K562 (cell line): ENCODE results near the gene IGSF3. TPM values are rescaled to one million over a fixed set of nuclear protein-coding genes. Genes with fewer than 3 reads are reported as not detected.

Source experiments
- ARNT ChIP-seq, 2 experiments: fragments of 450-650 bp; IDR thresholded peaks; 2 replicates each; pipeline ENCODE4 v1.6.1; 2016; ENCODE audit warnings: mild to moderate bottlenecking in 1 of 2
- ATF4 ChIP-seq: fragments of 450-650 bp; formaldehyde crosslinking; IDR thresholded peaks from 2 replicates; pipeline ENCODE4 v1.4.0; 2022; ENCODE audit warnings: mild to moderate bottlenecking, moderate library complexity
- CBX3 ChIP-seq, 2 experiments: IDR thresholded peaks; 1 replicate in 1 of 2; 2 replicates in 1 of 2; pipeline ENCODE4 v1.6.1; 2012; ENCODE audit warnings: inconsistent platforms in 2 of 2, low read length in 2 of 2, borderline replicate concordance in 1 of 2, control low read depth in 1 of 2
- CCNT2 ChIP-seq: IDR thresholded peaks from 2 replicates; pipeline ENCODE4 v1.6.1; 2011; ENCODE audit warnings: borderline replicate concordance, low read depth, mild to moderate bottlenecking, moderate library complexity, mixed read lengths, low read length; ENCODE audit not compliant: insufficient read length; ENCODE audit errors: extremely low read depth
- DDX20 ChIP-seq: fragments of 450-650 bp; IDR thresholded peaks from 2 replicates; pipeline ENCODE4 v1.6.1; 2016; ENCODE audit warnings: missing genetic modification characterization, low read depth, mild to moderate bottlenecking, missing compliant biosample characterization, moderate library complexity
- KAT8 ChIP-seq: fragments of 450-650 bp; IDR thresholded peaks from 2 replicates; pipeline ENCODE4 v1.6.1; 2016; ENCODE audit warnings: low read depth, mild to moderate bottlenecking
- MTA1 ChIP-seq: fragments of 450-650 bp; IDR thresholded peaks from 2 replicates; pipeline ENCODE4 v1.6.1; 2017; ENCODE audit warnings: borderline replicate concordance
- MYC ChIP-seq, 2 experiments: fragments of 250-450 bp in 1 of 2; sonication (Bioruptor Pico) in 1 of 2; IDR thresholded peaks; 2 replicates each; pipeline versions ENCODE4 v1.5.1 to v1.6.1; 2012 to 2021; ENCODE audit warnings: low read depth in 2 of 2, borderline replicate concordance in 1 of 2, improper control_type of control experiment in 1 of 2, low read length in 1 of 2, mild to moderate bottlenecking in 1 of 2, moderate library complexity in 1 of 2
- NFRKB ChIP-seq: fragments of 450-650 bp; IDR thresholded peaks from 2 replicates; pipeline ENCODE4 v1.6.1; 2016; ENCODE audit warnings: low read depth
- NONO ChIP-seq, 2 experiments: fragments of 200-400 bp in 1 of 2; fragments of 450-650 bp in 1 of 2; formaldehyde crosslinking in 1 of 2; IDR thresholded peaks; 2 replicates each; pipeline ENCODE4 v1.6.1; 2017; ENCODE audit warnings: low read depth in 2 of 2, mild to moderate bottlenecking in 2 of 2, moderate library complexity in 2 of 2, low read length in 1 of 2
- PURB ChIP-seq: sonication (generic); formaldehyde crosslinking; IDR thresholded peaks from 2 replicates; pipeline ENCODE4 v1.9.0; 2021; ENCODE audit warnings: low read depth, mild to moderate bottlenecking, missing genetic modification reagents
- RCOR1 ChIP-seq, 2 experiments: IDR thresholded peaks; 2 replicates each; pipeline ENCODE4 v1.6.1; 2012; ENCODE audit warnings: low read depth in 2 of 2, low read length in 2 of 2, borderline replicate concordance in 1 of 2, improper control_type of control experiment in 1 of 2
- TAF9B ChIP-seq: fragments of 450-650 bp; IDR thresholded peaks from 2 replicates; pipeline ENCODE4 v1.6.1; 2018; ENCODE audit warnings: mild to moderate bottlenecking; ENCODE audit not compliant: partially characterized antibody
- TCFL5 ChIP-seq: fragments of 250-450 bp; sonication (Bioruptor Pico); conservative IDR thresholded peaks from 2 replicates; pipeline ENCODE4 v1.6.1; 2021; ENCODE audit warnings: mild to moderate bottlenecking, moderate library complexity, matching md5 sums
- ZBTB7A ChIP-seq: IDR thresholded peaks from 2 replicates; pipeline ENCODE4 v1.6.1; 2011; ENCODE audit warnings: low read depth, mild to moderate bottlenecking, low read length, moderate library complexity, borderline replicate concordance; ENCODE audit not compliant: control insufficient read depth
- ZC3H11A ChIP-seq: IDR thresholded peaks from 2 replicates; pipeline ENCODE4 v1.6.1; 2012; ENCODE audit warnings: low read depth, low read length, improper control_type of control experiment
- ZNF408 ChIP-seq: fragments of 250-450 bp; sonication (Bioruptor Pico); IDR thresholded peaks from 2 replicates; pipeline ENCODE4 v1.4.0; 2020; ENCODE audit warnings: low read depth, mild to moderate bottlenecking, moderate library complexity
- polyA plus RNA-seq, 8 experiments: library from polyadenylated mRNA; depleted of rRNA in 4 of 8; stranded (reverse) in 5 of 8; unstranded in 3 of 8; fragments of >200 nt; fragmentation: Nextera tagmentation in 2 of 8; fragmentation: Illumina TruSeq in 1 of 8; extraction: Ambion mirVana in 2 of 8; extraction: Trizol in 1 of 8; gene quantifications; 2 replicates each; pipeline versions ENCODE4 v1.2.1 to v1.2.3, GENCODE V29; 2011 to 2014; ENCODE audit warnings: inconsistent platforms in 1 of 8, missing spikeins in 1 of 8
- total RNA-seq, 7 experiments: library from RNA; depleted of rRNA in 6 of 7; stranded (reverse); fragments of >200 nt in 6 of 7; fragmentation: Illumina TruSeq in 2 of 7; extraction: Trizol in 2 of 7; gene quantifications; 2 replicates each; pipeline versions ENCODE4 v1.2.1 to v1.2.3, GENCODE V29; 2011 to 2021; ENCODE audit warnings: low replicate concordance in 1 of 7
- TF ChIP-seq, protein P1 (sequence below): sonication (generic); formaldehyde crosslinking; IDR thresholded peaks from 2 replicates; pipeline ENCODE4 v1.8.0; 2022; ENCODE audit warnings: mild to moderate bottlenecking, missing genetic modification reagents
- TF ChIP-seq, protein P2 (sequence below), 3 experiments: fragments of 200-800 bp in 1 of 3; fragments of 250-450 bp in 1 of 3; fragments of 450-650 bp in 1 of 3; sonication (Bioruptor Pico) in 1 of 3; sonication (Bioruptor generic) in 1 of 3; formaldehyde crosslinking in 1 of 3; IDR thresholded peaks; 2 replicates each; pipeline versions ENCODE4 v1.6.1 to v1.8.0; 2016 to 2022; ENCODE audit warnings: mild to moderate bottlenecking in 2 of 3, missing genetic modification characterization in 2 of 3, missing compliant biosample characterization in 1 of 3, moderate library complexity in 1 of 3

The IGSF3 gene
- total and polyA plus RNA-seq, 9 of the 15 experiments (the other 6 are each of a cell fraction or from before 2014, with no cell fraction given): 1.1 to 15.0 (median 8.3) TPM

DNA sequence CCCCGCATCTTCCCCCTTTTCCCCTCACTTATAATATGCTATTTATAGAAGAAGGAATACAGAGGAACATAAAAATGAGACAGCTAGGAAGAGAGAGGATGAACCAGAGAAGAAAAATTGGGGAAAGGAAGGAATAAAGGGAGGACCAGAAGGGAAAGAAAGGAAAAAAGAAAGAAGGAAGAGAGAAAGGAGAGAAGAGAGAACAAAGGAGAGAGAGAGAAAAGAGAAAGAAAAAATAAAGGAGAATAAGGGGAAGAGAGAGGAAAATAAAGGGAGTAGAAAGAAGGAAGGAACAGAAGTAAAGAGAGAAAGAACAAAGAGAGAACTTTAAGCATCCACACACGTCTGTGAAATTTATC, 11.2 kb upstream of the IGSF3 start (continued):
- TF ChIP-seq ZC3H11A (no peak), CCNT2 (no peak), RCOR1 (IDR thresholded peaks at IDR 0.05; ENCODE audit: borderline replicate concordance in 1 of 2, low read depth in 2 of 2, low read length in 2 of 2) (no peak), ZBTB7A (no peak), TAF9B (peak; percentile 52), NFRKB (no peak), ATF4 (CRISPR knock-in tag) (no peak), MYC (IDR thresholded peaks at IDR 0.05; ENCODE audit: low read depth, low read length) (no peak; the same call in 1 of the 2 replicates), MYC (CRISPR knock-in tag; IDR thresholded peaks at IDR 0.05; ENCODE audit: borderline replicate concordance, low read depth) (no peak), PURB (CRISPR knock-in tag) (no peak), KAT8 (0 out of 2 replicates have a peak, but pooled peaks have one; percentile 60), CBX3 (IDR thresholded peaks at IDR 0.05; ENCODE audit: borderline replicate concordance in 1 of 2, low read length in 2 of 2) (no peak), ARNT (IDR thresholded peaks at IDR 0.05) (peak in 1 of 2 experiments; percentile 78; a peak in 3 of 4 replicates), MTA1 (0 out of 2 replicates have a peak, but pooled peaks have one; percentile 13), NONO (IDR thresholded peaks at IDR 0.05; ENCODE audit: low read depth in 2 of 2, low read length in 1 of 2) (no peak), ZNF408 (CRISPR knock-in tag) (no peak), TCFL5 (CRISPR knock-in tag) (no peak), DDX20 (tag) (no peak)
- TF ChIP-seq, protein P1, sequence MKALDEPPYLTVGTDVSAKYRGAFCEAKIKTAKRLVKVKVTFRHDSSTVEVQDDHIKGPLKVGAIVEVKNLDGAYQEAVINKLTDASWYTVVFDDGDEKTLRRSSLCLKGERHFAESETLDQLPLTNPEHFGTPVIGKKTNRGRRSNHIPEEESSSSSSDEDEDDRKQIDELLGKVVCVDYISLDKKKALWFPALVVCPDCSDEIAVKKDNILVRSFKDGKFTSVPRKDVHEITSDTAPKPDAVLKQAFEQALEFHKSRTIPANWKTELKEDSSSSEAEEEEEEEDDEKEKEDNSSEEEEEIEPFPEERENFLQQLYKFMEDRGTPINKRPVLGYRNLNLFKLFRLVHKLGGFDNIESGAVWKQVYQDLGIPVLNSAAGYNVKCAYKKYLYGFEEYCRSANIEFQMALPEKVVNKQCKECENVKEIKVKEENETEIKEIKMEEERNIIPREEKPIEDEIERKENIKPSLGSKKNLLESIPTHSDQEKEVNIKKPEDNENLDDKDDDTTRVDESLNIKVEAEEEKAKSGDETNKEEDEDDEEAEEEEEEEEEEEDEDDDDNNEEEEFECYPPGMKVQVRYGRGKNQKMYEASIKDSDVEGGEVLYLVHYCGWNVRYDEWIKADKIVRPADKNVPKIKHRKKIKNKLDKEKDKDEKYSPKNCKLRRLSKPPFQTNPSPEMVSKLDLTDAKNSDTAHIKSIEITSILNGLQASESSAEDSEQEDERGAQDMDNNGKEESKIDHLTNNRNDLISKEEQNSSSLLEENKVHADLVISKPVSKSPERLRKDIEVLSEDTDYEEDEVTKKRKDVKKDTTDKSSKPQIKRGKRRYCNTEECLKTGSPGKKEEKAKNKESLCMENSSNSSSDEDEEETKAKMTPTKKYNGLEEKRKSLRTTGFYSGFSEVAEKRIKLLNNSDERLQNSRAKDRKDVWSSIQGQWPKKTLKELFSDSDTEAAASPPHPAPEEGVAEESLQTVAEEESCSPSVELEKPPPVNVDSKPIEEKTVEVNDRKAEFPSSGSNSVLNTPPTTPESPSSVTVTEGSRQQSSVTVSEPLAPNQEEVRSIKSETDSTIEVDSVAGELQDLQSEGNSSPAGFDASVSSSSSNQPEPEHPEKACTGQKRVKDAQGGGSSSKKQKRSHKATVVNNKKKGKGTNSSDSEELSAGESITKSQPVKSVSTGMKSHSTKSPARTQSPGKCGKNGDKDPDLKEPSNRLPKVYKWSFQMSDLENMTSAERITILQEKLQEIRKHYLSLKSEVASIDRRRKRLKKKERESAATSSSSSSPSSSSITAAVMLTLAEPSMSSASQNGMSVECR (CRISPR knock-in tag): no peak
- TF ChIP-seq, protein P2, sequence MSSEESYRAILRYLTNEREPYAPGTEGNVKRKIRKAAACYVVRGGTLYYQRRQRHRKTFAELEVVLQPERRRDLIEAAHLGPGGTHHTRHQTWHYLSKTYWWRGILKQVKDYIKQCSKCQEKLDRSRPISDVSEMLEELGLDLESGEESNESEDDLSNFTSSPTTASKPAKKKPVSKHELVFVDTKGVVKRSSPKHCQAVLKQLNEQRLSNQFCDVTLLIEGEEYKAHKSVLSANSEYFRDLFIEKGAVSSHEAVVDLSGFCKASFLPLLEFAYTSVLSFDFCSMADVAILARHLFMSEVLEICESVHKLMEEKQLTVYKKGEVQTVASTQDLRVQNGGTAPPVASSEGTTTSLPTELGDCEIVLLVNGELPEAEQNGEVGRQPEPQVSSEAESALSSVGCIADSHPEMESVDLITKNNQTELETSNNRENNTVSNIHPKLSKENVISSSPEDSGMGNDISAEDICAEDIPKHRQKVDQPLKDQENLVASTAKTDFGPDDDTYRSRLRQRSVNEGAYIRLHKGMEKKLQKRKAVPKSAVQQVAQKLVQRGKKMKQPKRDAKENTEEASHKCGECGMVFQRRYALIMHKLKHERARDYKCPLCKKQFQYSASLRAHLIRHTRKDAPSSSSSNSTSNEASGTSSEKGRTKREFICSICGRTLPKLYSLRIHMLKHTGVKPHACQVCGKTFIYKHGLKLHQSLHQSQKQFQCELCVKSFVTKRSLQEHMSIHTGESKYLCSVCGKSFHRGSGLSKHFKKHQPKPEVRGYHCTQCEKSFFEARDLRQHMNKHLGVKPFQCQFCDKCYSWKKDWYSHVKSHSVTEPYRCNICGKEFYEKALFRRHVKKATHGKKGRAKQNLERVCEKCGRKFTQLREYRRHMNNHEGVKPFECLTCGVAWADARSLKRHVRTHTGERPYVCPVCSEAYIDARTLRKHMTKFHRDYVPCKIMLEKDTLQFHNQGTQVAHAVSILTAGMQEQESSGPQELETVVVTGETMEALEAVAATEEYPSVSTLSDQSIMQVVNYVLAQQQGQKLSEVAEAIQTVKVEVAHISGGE (CRISPR knock-in tag; IDR thresholded peaks at IDR 0.05): no peak
